K562 (cell line): ENCODE measurements around the gene DPYSL3. TPM values are rescaled to one million over a fixed set of nuclear protein-coding genes. Genes with fewer than 3 reads are reported as not detected.

Experiments
- ATAC-seq: fragments of 200-7000 bp; cut with Tn5 transposase; 3 replicates; pipeline ENCODE4 v1.9.1; 2020; ENCODE audit warnings: moderate library complexity
- BruUV-seq: library from RNA; stranded (reverse); fragments of 400-500 nt; replicated peaks from 2 replicates; lab custom pipeline; 2021; lab: Mats Ljungman, UMichigan
- CTCF ChIA-PET: fragments of 300-600 bp; formaldehyde crosslinking; extraction: SDS; loops from one replicate; lab custom pipeline; 2021; ENCODE audit warnings: low intra/inter-chr PET ratio; lab: Yijun Ruan, JAX
- POLR2A ChIA-PET: fragments of 300-600, 350-650 bp; sonication (Branson Sonifier 250); formaldehyde crosslinking; extraction: SDS; loops from one replicate; lab custom pipeline; 2021; ENCODE audit warnings: antibody characterized with exemption, inconsistent platforms; lab: Yijun Ruan, JAX
- DNase-seq, 4 experiments: peaks; one replicate each; pipeline versions ENCODE4 v3.0.0 to v3.0.0-alpha.2; 2011 to 2018; ENCODE audit warnings: low spot score in 3 of 4, mixed read lengths in 3 of 4; ENCODE audit errors: extremely low read depth in 1 of 4
- FAIRE-seq: peaks from 2 replicates; lab custom pipeline; 2011; peaks lifted over from hg19 to GRCh38; lab: Jason Lieb, UNC
- H2AFZ ChIP-seq: 2 replicates; pipeline ENCODE4 v1.6.0; 2011; ENCODE audit warnings: low read depth, low read length, control low read depth, inconsistent platforms
- H3K27ac ChIP-seq: fragments of 200-600 bp; 3 replicates; pipeline ENCODE4 v1.8.0; 2011; ENCODE audit warnings: low read depth, mild to moderate bottlenecking, control low read depth, inconsistent platforms, low read length, moderate library complexity, mixed read lengths; ENCODE audit errors: extremely low read depth
- H3K27me3 ChIP-seq, 2 experiments: fragments of 300-600 bp in 1 of 2; 2 replicates in 1 of 2; 3 replicates in 1 of 2; pipeline versions ENCODE4 v1.6.0 to v1.8.0; 2011; ENCODE audit warnings: inconsistent platforms in 2 of 2, low read length in 2 of 2, mild to moderate bottlenecking in 1 of 2, mixed read lengths in 1 of 2, moderate library complexity in 1 of 2; ENCODE audit not compliant: control insufficient read depth in 2 of 2, insufficient read depth in 2 of 2
- H3K36me3 ChIP-seq: fragments of 300-600 bp; 3 replicates; pipeline ENCODE4 v1.8.0; 2011; ENCODE audit warnings: mild to moderate bottlenecking, low read length, inconsistent platforms; ENCODE audit not compliant: control insufficient read depth, insufficient read depth
- H3K4me1 ChIP-seq, 2 experiments: fragments of 200-600 bp in 1 of 2; replicated peaks in 1 of 2; 2 replicates in 1 of 2; 3 replicates in 1 of 2; pipeline versions ENCODE4 v1.5.1 to v1.8.0; 2011; ENCODE audit warnings: inconsistent platforms in 2 of 2, low read length in 2 of 2, mild to moderate bottlenecking in 1 of 2, mixed read lengths in 1 of 2, moderate library complexity in 1 of 2; ENCODE audit not compliant: control insufficient read depth in 2 of 2, insufficient read depth in 2 of 2
- H3K4me2 ChIP-seq: 2 replicates; pipeline ENCODE4 v1.6.1; 2011; ENCODE audit warnings: low read length, control low read depth, inconsistent platforms, mixed read lengths; ENCODE audit not compliant: insufficient read depth
- H3K4me3 ChIP-seq: fragments of 200-600 bp; sonication (generic), shearing (Covaris generic); 2 replicates; pipeline ENCODE4 v1.5.1; 2016; ENCODE audit warnings: control low read depth, inconsistent platforms
- H3K79me2 ChIP-seq: fragments of 200-600 bp; 3 replicates; pipeline ENCODE4 v1.8.0; 2011; ENCODE audit warnings: low read length, inconsistent platforms; ENCODE audit not compliant: control insufficient read depth, insufficient read depth
- H3K9ac ChIP-seq, 2 experiments: 2 replicates each; pipeline versions ENCODE4 v1.6.0 to v1.6.1; 2011; ENCODE audit warnings: low read depth in 2 of 2, low read length in 2 of 2, control low read depth in 1 of 2, inconsistent platforms in 1 of 2, mild to moderate bottlenecking in 1 of 2, mixed read lengths in 1 of 2; ENCODE audit not compliant: insufficient read depth in 1 of 2
- H3K9me1 ChIP-seq: one replicate; pipeline ENCODE4 v1.6.0; 2011; ENCODE audit warnings: inconsistent platforms, mild to moderate bottlenecking, low read length, moderate library complexity; ENCODE audit not compliant: control insufficient read depth, insufficient read depth
- H3K9me3 ChIP-seq: replicated peaks from 2 replicates; pipeline ENCODE4 v1.5.1; 2011; ENCODE audit warnings: low read depth, low read length, inconsistent platforms; ENCODE audit not compliant: control insufficient read depth, insufficient read depth
- H4K20me1 ChIP-seq: replicated peaks from 2 replicates; pipeline ENCODE4 v1.6.1; 2011; ENCODE audit warnings: low read length, inconsistent platforms, mixed read lengths; ENCODE audit not compliant: control insufficient read depth, insufficient read depth
- CBX5 ChIP-seq: IDR thresholded peaks from 2 replicates; pipeline ENCODE4 v1.6.1; 2014; ENCODE audit warnings: low read depth, borderline replicate concordance
- CHD2 ChIP-seq: IDR thresholded peaks from 2 replicates; pipeline ENCODE4 v1.6.1; 2011; ENCODE audit warnings: low read depth, low read length
- HIVEP1 ChIP-seq: fragments of 250-450 bp; sonication (Bioruptor Pico); IDR thresholded peaks from 2 replicates; pipeline ENCODE4 v1.4.0; 2020; ENCODE audit warnings: mild to moderate bottlenecking
- HMG20A ChIP-seq: fragments of 450-650 bp; formaldehyde crosslinking; conservative IDR thresholded peaks from 2 replicates; pipeline ENCODE4 v1.4.0; 2020; ENCODE audit warnings: mild to moderate bottlenecking, mixed read lengths
- MTA2 ChIP-seq: fragments of 450-650 bp; IDR thresholded peaks from 2 replicates; pipeline ENCODE4 v1.6.1; 2016; ENCODE audit warnings: low read depth
- RAD51 ChIP-seq: fragments of 450-650 bp; IDR thresholded peaks from 2 replicates; pipeline ENCODE4 v1.7.1; 2016; ENCODE audit warnings: low read depth, mild to moderate bottlenecking, borderline replicate concordance
- RBBP5 ChIP-seq: fragments of 200-600 bp; sonication (generic); IDR thresholded peaks from 2 replicates; pipeline ENCODE4 v1.6.1; 2012; ENCODE audit warnings: borderline replicate concordance, mild to moderate bottlenecking, low read length, control low read depth, inconsistent platforms; ENCODE audit not compliant: insufficient read depth, poor library complexity, severe bottlenecking
- RBM39 ChIP-seq: fragments of 200-400 bp; formaldehyde crosslinking; optimal IDR thresholded peaks from 2 replicates; pipeline ENCODE3; 2018; ENCODE audit warnings: low read depth, low read length
- SMARCB1 ChIP-seq: IDR thresholded peaks from 2 replicates; pipeline ENCODE4 v1.6.1; 2011; ENCODE audit warnings: improper control_type of control experiment, low read depth; ENCODE audit not compliant: insufficient read length
- SMARCC2 ChIP-seq: fragments of 450-650 bp; IDR thresholded peaks from 2 replicates; pipeline ENCODE4 v1.6.1; 2017; ENCODE audit warnings: antibody characterized with exemption, moderate library complexity, mild to moderate bottlenecking, low read depth
- TCF7L2 ChIP-seq: fragments of 150-350 bp; IDR thresholded peaks from 2 replicates; pipeline ENCODE4 v1.6.1; 2016; ENCODE audit warnings: low read depth, mild to moderate bottlenecking, low read length, moderate library complexity
- ZNF140 ChIP-seq: fragments of 250-450 bp; sonication (Bioruptor Pico); IDR thresholded peaks from 2 replicates; pipeline ENCODE4 v1.8.0; 2021; ENCODE audit warnings: moderate library complexity, mild to moderate bottlenecking, inconsistent platforms
- ZNF174 ChIP-seq: fragments of 250-450 bp; sonication (Bioruptor Pico); IDR thresholded peaks from 2 replicates; pipeline ENCODE4 v1.4.0; 2020; ENCODE audit warnings: mild to moderate bottlenecking
- ZNF197 ChIP-seq: fragments of 200-800 bp; sonication (Bioruptor generic); IDR thresholded peaks from 2 replicates; pipeline ENCODE4 v1.6.1; 2016; ENCODE audit warnings: low read depth, missing genetic modification characterization, missing compliant biosample characterization
- ZNF589 ChIP-seq: fragments of 200-800 bp; sonication (Bioruptor generic); IDR thresholded peaks from 2 replicates; pipeline ENCODE4 v1.6.1; 2016; ENCODE audit warnings: low read depth, missing genetic modification characterization, missing compliant biosample characterization
- ZNF592 ChIP-seq: fragments of 450-650 bp; IDR thresholded peaks from 2 replicates; pipeline ENCODE4 v1.6.1; 2017; ENCODE audit warnings: antibody characterized with exemption, mild to moderate bottlenecking
- ZNF644 ChIP-seq: fragments of 200-800 bp; sonication (Bioruptor generic); IDR thresholded peaks from 2 replicates; pipeline ENCODE4 v1.6.1; 2016; ENCODE audit warnings: low read depth, missing genetic modification characterization, missing compliant biosample characterization
- ZNF707 ChIP-seq: fragments of 250-450 bp; sonication (Bioruptor Pico); conservative IDR thresholded peaks from 2 replicates; pipeline ENCODE4 v1.8.0; 2022; ENCODE audit warnings: inconsistent platforms, mild to moderate bottlenecking, moderate library complexity
- WGBS: fragments of 100-300 bp; shearing (Covaris generic); methylation state at CpG from one replicate; pipeline ENCODE4 v1.1.6; 2016; ENCODE audit warnings: low coverage, mixed read lengths; ENCODE audit not compliant: insufficient coverage; ENCODE audit errors: missing lambda C conversion rate; 5-methylcytosine and 5-hydroxymethylcytosine counted together
- in situ Hi-C: fragments of 300-500 bp; cut with MboI; formaldehyde crosslinking; loops from 4 replicates; pipeline ENCODE4 v1.15.0; 2018; ENCODE audit warnings: inconsistent platforms, mixed read lengths
- intact Hi-C: fragments of 100-400 bp; cut with micrococcal nuclease; formaldehyde crosslinking; loops from 2 replicates; pipeline ENCODE4 v1.14.2; 2022
- polyA plus RNA-seq, 8 experiments: library from polyadenylated mRNA; depleted of rRNA in 4 of 8; stranded (reverse) in 5 of 8; unstranded in 3 of 8; fragments of >200 nt; fragmentation: Nextera tagmentation in 2 of 8; fragmentation: Illumina TruSeq in 1 of 8; extraction: Ambion mirVana in 2 of 8; extraction: Trizol in 1 of 8; gene quantifications; 2 replicates each; pipeline versions ENCODE4 v1.2.1 to v1.2.3, GENCODE V29; 2011 to 2014; ENCODE audit warnings: inconsistent platforms in 1 of 8, missing spikeins in 1 of 8
- total RNA-seq, 7 experiments: library from RNA; depleted of rRNA in 6 of 7; stranded (reverse); fragments of >200 nt in 6 of 7; fragmentation: Illumina TruSeq in 2 of 7; extraction: Trizol in 2 of 7; gene quantifications; 2 replicates each; pipeline versions ENCODE4 v1.2.1 to v1.2.3, GENCODE V29; 2011 to 2021; ENCODE audit warnings: low replicate concordance in 1 of 7
- TF ChIP-seq, protein P1 (sequence below), 2 experiments: fragments of 250-450 bp in 1 of 2; fragments of 450-650 bp in 1 of 2; sonication (Bioruptor Pico) in 1 of 2; IDR thresholded peaks; 2 replicates each; pipeline versions ENCODE4 v1.6.1 to v1.8.0; 2016 to 2021; ENCODE audit warnings: mild to moderate bottlenecking in 2 of 2, moderate library complexity in 2 of 2, missing compliant biosample characterization in 1 of 2, missing genetic modification characterization in 1 of 2

The DPYSL3 gene
- total and polyA plus RNA-seq, 9 of the 15 experiments (the other 6 are each of a cell fraction or from before 2014, with no cell fraction given), result 0.07 to 0.55 TPM; not detected in 7

- TF ChIP-seq ZNF707 (CRISPR knock-in tag), result no peak
- TF ChIP-seq, all 486 proteins: peak for 0
Measured at GRCh38 chr5:147373328-147373727, 136.5 kb downstream of the DPYSL3 start (continued).

- Histone ChIP-seq H3K9me3 (no peaks in the 10 kb centered on the region), H3K36me3 (no peaks in the 10 kb centered on the region), H3K27ac (no peak overlapping the region), H3K9ac (no peak overlapping the region), H3K9me1 (no peaks in the 10 kb centered on the region), H3K27me3 (no peaks in the 10 kb centered on the region), H2AFZ (no peak overlapping the region), H4K20me1 (no peaks in the 10 kb centered on the region), H3K79me2 (no peaks in the 10 kb centered on the region), H3K4me1 (no peaks in the 10 kb centered on the region), H3K4me2 (no peak overlapping the region), H3K4me3 (no peak overlapping the region)
- CTCF ChIA-PET, result no interaction called here
- DNase-seq, result no peak
- no peak for ATAC-seq
- POLR2A ChIA-PET, result no interaction called here
- no peak for FAIRE-seq
- intact Hi-C loops (no loop called here), in situ Hi-C loops (no loop called here)
- WGBS, result 0% methylated on average over 1 of the region's 1 CpG
- BruUV-seq, result no TSS peak
- no peak for TF ChIP-seq ZNF197 (CRISPR knock-in tag)
- no peak for TF ChIP-seq CHD2
- TF ChIP-seq ZNF140, result no peak
- TF ChIP-seq, protein P1, sequence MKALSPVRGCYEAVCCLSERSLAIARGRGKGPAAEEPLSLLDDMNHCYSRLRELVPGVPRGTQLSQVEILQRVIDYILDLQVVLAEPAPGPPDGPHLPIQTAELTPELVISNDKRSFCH (CRISPR knock-in tag; IDR thresholded peaks at IDR 0.05), result no peak
- TF ChIP-seq, protein P1 (tag; IDR thresholded peaks at IDR 0.05), result no peak
- TF ChIP-seq RBM39, result no peak
- TF ChIP-seq ZNF592, result no peak
- TF ChIP-seq RBBP5, result no peak
- no peak for TF ChIP-seq TCF7L2
- TF ChIP-seq RAD51, result no peak
- no peak for TF ChIP-seq HIVEP1 (CRISPR knock-in tag)
- no peak for TF ChIP-seq HMG20A (CRISPR knock-in tag)
- no peak for TF ChIP-seq ZNF589 (CRISPR knock-in tag)
- TF ChIP-seq SMARCB1, result no peak
- TF ChIP-seq ZNF174, result no peak
- no peak for TF ChIP-seq SMARCC2
- TF ChIP-seq ZNF644 (tag), result no peak
- TF ChIP-seq CBX5, result no peak
- TF ChIP-seq MTA2, result no peak
Measured at GRCh38 chr5:147372191-147372590, 137.7 kb downstream of the DPYSL3 start.
